Measurements from ENCODE around the gene PTPRG.

The PTPRG gene

DNA sequence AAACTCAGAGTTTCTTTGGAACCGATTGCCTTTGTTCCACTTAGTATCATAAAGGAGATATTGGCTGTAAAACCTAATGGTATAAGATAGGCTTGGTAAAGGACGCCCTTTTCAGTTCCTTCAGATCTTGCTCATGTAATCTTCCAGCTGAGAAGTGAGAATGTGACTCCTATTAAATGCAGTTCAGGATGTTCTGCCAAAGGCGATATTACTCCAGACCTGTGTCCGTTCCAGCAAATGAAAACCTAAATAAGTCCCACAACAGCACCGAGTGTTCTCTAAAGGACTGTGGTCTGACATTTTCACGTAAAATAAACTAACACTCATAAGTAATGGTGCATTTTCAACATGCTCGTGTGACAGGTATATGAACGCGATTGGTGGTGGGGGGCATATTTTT lies 535.8 kb downstream of the PTPRG start:
- DNase-seq: no peak

DNA sequence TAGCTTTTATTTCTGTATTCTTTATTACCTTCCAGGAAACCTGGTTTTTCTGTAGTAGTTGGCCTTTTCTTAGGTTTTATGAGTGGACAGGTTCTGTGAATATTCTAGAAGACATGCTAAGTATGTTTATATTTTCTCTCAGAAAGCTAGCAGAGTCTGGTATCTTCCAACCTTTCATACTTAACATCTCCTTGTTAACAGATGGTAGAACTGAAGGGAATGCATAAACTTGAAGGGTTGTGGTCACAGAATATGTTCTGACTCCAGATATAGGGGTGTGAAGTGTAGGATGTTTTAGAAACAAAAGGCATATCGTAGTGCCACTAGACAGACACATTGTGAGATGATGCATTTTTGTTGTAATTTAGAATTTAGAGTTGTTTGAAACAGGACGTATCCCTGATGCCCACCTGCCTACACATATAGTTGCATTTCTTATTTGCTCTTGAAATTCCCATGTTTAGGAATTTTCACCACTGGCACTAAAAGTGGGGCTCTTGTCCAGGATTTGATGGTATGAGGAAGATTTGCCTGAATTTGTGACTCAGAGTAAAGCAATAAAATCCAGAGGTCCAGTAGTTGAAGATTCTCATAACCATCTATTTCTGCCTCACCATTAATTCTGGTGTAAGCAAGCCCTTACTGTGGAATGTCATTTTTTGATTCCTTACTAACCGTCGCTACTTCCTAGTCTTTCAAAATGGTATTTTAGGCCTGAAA lies 537.4 kb downstream of the PTPRG start:
- no peak for DNase-seq

DNA sequence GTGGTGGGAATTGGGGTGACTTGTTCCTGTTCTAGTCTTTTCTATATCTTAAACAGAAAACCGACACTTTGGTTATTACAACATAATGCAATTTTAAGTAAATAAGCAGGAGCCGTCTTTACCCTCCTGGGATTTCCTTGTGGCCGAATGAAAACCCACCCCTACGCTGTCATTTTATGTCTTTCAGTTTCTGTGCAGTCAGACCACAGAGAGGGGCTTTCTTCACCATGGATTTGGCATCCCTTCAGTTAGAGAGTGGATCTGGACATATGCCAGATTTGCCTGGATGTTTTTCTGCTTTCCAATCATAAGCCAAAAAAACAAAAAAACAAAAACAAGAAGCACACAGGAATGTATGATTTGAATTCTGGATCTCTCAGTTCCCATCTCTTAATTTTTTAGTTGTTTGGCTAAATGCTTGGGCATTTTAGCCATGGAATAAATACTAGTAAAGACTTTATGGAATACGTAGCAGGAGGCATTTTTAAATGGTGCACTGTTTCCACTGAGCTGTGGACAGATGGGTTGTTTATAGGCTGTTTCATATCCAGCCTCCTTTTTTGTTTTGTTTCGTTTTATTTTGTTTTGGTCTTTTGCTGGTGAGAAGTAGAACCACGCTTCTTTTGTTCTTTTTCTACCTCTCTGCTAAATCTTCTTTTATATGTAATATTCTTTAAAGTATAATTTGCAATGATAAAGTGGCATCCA lies 539.1 kb downstream of the PTPRG start:
- no peak for DNase-seq

DNA sequence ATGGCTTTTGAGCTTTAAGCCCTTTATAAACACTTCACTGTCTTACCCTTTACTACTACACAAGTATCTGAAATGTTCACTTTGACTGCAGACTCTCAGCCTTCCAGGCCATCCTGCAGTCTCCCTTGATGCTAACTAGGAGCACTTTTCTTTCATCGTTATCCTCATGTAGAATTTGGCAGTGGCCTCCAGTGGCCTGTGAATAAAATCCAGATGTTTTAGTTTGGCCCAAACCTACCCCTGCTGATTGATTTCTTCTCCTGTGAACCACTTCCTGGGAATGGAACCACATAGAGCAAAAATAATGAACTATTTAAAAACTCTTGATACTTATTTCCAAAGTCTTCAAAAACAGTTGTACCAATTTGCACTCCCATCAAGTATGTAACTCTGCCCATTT lies 540.1 kb downstream of the PTPRG start:
- DNase-seq: no peak

DNA sequence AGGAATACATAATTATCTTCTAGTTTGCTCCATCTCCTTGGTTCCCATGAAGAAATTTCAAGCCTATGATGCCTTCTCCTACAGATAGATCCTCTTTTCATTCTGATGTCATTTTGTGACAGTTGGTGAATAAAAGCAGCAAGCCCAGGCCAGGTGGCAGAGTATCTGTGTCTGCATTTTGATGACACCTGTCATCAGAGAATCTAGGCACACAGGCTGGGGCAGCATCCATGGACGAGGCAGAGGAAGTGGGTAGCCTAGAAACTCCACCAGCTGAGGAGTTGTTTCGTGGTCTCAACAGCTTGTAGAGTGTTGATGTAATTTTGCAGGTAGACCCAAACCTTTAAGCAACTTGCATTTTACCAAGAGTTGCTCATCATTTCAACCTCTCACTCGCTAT lies 542.2 kb downstream of the PTPRG start:
- DNase-seq: no peak

DNA sequence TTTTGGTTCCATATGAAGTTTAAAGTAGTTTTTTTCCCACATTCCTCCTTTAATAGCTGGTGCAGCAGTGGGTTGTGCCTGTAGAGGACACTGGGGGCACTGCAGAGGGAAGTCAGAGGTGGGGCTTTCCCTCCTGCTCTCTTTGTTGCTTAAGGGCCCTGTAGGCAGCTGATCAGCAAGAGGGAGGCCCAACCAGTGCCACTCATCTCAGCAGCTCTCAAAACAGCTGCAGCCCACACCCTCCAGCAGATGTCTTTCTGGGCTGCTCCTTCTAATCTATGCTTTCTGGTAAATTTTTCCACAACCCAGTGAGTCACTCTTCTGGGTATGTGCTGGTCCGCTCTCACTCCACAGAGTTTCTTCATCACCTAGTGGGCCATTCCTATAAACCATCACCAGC lies 548.2 kb downstream of the PTPRG start:
- DNase-seq: no peak

DNA sequence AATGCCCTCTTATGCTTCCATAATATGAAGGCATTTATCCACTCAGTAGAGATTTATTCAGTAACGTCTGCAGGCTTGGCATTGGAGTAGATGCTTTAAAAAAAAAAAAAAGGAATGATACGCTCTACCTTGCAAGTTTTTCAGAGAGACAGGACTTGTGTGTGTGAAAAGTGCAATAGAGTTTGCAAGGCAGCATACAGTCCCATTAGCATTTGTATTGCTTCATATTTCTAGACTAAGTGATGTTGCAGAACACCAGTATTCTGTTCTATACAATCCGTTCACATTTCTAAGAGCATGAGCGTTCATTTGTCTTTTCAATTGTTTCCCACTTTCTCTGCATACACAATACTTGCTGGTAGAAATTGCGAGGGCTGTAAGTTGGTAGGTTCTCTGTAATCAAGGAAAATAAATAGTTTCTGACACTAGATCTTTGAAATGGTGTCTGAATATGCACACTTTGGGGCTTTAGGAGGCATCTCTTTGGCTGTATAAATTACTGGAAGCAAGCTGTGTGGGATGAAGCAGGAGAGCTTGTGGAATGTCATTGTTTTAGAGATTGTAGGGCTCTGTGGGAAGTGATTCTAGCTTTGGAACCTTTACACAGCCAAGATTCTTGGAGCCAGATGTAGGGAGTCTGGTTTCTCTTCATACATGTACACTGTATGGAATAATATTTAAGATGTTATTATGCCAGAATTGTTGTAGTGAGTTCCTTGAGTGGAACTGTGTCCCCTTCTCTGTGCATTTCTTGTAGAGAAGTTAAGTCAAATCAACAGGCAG lies 549.3 kb downstream of the PTPRG start:
- no peak for DNase-seq

DNA sequence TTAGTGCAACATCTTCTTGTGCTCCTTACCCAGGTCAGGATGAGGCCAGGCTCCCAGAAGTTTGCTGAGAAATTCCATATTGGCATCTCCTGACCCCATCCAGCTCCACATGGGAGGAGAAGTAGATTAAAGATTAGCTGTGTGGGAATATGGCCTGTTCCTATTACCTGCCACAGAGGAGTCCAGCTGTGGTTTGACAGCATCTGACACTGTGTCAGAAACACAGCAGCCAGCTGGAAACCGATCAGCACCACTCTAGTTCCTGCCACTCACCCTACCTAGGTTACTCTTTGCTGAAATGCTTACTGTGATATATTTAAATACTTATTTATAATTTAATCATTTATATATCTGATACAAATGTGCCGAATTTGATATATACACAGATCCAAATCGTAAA lies 551.7 kb downstream of the PTPRG start:
- DNase-seq: no peak

DNA sequence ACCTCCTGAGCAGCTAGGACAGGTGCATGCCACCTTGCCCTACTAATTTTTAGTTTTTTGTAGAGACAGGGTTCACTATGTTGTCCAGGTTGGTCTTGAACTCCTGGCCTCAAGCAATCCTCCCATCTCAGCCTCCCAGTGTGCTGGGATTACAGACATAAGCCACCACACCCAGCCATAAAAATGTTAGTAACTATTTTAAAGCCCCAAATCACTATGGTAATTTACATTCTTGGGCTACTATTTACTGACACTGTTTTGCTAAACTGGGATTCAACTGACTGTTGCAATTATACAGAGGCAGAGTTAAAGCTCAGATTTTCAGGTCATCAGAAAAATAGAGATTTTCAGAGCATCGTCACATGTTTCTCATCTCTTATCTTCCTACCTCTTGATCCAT lies 553.4 kb downstream of the PTPRG start:
- no peak for DNase-seq

DNA sequence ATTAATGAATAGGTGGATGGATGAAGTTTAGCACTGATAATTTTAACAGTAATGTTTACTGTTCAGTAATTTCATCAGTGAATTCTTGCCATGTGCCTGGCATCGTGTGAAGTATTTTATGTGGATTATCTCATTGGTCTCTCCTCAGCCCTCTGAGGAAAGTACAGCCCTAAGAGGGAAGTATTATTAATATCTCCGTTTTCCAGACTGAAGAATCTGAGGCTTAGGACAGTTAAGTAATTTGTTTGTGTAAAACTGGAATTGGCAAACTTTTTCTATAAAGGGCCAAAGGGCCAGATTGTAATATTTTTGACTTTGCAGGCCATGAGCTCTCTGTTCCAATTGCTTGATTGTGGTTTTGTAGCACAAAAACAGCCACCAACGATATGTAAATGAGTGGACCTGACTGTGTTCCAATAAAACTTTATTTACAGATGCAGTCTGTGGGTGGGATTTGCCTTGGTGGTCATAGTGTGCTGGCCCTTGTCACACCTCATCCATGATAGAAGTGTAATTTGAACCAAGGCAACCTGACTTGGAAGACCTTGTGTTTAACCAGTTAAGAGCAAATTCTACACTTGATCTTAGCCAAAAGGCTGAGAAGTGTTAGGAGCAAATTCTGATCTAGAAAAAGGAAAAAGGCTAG lies 556.7 kb downstream of the PTPRG start:
- DNase-seq: no peak

DNA sequence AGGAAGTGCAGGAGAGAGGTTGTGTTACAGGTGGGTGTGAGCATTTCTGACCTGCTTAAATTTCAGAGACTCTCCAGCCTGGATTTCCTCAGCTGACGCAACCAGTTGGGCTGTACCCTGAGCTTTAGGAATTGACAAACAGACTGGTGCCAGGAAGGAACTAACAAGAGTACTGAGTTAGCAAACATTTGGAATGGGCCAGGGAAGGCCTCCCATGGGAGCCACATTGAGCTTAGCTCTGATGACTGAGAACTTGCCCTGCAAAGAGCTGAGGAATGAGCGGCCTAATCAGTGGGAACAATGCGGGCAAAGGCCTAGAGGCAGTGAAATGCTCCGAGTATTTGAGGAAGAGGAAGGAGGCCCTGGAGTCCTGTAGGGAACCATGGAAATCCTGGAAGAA lies 557.8 kb downstream of the PTPRG start:
- no peak for DNase-seq

DNA sequence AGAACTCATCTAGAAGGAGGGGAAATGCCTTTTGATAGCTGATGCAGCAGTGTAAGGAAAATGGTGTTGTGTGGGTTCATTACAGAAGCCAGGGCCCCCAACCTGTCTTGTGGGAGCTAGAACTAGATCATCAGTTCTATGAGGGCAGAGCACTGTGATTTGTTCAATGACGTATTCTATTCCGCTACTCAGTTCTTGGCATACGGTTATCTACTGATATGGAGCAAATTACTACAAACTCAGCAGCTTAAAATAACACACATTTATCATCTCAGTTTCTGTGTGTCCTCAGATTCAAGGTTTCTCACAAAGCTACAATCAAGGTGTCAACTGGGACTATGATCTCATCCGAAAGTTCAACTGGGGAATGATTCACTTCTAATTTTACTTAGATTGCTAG lies 561.4 kb downstream of the PTPRG start:
- no peak for DNase-seq

DNA sequence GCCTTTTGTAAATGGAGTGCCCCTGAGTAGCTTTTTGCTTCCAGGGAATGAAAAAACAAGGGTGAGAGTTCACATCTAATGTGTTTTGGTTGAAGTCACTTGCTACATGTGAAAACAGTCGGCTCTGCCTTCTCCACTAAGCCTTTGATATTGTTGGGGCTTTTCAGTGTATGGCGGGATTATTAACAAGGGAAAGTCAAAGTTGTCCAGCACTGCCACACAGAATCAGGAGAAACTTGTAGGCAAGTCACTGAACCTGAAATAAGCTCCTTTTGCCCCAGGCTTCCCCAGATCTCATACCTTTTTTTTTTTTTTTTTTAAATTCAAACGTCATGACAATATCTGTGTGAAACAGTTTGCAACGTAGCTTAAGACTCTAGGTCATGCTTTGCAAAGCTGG lies 564.0 kb downstream of the PTPRG start:
- DNase-seq: no peak

DNA sequence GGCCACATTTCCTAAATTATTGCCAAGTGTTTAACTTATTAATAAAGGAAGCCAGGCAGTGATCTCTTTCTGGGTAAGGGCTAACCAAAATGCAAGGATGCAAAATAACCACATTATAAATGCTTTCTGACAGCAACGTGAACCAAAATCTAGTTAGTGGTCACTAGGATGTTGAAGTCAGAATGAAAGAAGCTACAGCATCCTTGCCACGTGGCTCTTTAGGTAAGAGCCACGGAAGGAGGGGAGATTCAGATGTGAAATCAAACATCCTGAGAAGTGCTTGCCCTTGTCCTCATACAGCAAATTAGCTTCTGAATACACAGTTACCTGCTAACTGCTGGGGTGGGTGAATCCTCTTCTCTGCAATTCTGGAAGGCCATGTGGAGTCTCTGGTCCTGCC lies 565.7 kb downstream of the PTPRG start:
- DNase-seq: no peak

DNA sequence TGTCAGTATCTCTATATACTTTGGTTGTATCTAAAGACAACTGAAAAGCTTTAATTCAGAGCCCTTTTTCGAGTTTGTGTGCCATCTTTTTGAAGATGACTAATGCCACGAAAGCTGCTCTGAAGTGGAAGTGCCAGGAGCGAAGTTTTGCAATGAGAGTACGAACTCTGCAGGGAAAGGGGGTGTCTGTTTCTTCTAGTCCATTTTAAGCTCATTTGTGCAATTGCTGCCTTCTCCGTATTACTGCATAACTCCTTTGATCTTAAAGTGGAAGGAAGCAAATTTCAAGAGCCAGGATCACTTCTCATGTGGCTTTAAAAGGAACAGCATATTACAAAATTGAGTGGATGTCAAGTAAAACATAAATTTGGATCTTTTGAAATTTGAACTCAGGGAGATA lies 566.7 kb downstream of the PTPRG start:
- DNase-seq: no peak

DNA sequence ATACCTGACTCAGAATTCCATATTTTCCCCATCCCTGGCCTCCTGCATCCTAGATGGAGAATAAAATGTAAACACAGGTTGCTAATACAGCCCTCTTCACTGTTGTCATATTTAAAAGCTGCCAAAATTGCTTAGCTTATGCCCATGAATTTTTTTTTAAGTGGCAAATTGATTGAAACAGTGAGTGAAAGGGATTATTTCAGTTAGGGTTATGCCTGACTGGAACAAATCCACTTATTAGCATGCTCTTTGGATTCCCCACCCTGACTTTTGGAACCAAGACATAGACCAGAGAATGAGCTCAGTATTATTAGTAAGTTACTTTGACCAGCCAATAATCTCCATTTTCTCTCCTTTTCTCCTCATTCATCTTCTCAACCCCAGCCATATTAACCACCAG lies 567.3 kb downstream of the PTPRG start:
- DNase-seq: no peak

DNA sequence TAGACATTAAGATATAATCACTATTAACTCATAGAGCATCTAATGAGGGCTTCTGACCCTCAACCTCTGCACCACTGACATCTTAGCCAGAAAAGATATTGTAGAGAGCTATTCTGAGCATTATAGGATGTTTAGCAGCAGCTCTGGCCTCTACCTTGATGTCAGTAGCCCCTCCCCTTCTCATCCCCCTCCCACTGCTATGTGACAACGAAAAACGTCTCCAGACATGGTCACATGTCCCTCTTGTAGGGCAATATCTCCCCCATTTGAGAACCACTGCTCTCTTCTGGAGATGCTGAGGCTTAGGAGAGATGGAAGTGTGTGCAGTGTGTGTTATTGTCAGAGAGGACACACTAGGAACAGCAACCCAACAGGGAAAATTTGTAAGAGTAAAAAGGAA lies 569.7 kb downstream of the PTPRG start:
- DNase-seq: no peak

DNA sequence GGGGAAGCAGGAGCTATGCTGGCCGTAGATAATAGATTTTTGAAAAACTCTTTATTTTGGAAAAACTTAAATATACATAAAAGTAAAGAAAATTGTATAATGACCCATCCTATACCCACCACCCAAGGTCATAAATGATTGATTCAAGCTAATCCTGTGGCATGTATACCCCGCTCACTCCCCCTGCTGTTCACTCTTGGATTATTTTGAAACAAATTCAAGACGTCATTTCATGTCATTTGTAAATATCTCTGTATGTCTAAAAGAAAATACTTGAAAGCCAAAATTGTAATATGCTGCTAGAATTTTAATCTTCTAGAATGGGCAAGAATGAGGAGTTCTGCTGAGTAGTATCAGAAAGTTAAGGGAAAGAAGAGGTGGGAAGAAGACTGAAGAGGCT lies 570.2 kb downstream of the PTPRG start:
- no peak for DNase-seq

DNA sequence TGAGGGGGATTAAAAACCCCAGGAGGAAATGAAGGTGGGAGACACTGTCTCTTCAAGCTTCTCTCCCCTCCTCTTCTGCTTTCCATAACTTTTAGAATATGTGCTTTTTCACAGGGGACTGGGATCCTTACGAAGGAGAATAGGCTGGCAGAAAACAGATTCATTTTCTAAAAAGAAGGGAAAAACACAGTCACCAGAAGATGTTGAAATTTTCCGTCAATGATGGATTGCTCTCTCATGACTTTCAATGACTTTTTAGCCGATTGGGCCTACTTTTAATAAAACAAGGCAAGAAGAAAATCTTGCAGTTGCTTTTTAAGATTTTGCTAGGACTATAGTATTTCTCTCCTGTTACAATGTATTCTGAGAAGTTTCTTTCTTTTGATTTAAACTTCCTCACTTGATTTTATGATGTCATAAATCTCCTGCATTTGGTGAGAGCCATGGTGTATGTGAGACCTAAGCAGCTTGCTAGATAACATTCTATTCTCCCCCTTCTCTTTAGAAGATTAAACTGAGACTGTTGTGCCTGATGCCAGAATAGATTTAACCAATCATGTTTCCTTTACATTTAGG lies 570.7 kb downstream of the PTPRG start:
- no peak for DNase-seq

DNA sequence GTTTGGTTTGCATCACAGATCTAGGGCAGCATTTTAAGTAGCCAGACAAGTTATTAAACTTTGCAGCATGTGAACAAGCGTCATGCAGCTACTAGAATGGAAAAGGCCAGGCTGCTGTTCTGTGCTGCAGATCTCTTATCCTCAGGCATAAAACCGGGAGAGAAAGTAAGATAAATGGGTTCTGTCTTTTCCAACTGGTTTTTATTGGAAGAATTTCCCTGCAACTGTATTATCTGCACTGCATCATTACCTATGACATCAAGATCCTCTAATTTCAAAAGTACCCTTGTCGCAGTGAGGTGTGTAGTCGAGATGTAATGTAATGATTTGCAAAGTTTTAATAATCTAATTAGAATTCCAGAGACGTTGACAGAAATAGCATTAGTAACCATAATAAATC lies 571.6 kb downstream of the PTPRG start:
- DNase-seq: no peak

DNA sequence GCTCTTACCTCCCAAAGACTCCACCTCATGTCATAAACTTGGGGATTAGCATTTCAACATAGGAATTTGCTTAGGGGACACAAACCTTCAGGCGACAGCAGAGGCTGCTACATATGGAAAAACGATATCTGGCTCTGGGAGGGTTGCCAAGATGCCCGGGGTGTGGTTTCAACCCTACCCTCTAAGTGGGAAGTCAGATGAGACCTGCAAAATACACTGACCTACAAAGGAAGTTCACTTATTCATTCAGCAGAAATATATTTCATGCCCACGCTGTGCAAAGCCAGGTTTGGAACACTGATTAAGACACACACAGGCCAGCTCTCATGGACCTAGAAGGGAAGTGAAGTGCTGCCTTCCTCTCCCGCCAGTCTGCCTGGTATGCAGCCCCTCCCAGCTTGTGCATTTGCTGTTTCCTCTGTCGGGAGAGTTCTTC lies 572.7 kb downstream of the PTPRG start:
- DNase-seq: no peak

DNA sequence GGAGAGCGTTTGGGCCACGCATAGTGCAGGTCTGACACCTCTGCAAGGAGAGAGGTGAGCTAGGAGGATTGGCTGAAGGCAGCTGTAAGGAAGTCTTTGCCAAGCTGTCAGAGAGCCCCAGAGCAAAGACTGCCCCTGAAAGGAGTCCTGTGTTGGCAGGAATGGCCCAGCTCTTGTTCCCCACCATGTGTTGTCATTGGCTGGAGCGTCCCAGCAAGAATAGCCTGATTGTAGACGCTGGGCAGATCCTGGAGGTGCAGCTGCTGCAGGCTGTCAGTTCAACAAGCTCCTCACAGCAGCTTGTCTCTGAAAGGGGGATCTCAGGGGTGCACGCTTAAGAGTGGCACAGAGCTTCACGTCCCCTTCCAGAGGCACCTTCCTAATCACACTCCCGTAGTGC lies 574.4 kb downstream of the PTPRG start:
- no peak for DNase-seq

DNA sequence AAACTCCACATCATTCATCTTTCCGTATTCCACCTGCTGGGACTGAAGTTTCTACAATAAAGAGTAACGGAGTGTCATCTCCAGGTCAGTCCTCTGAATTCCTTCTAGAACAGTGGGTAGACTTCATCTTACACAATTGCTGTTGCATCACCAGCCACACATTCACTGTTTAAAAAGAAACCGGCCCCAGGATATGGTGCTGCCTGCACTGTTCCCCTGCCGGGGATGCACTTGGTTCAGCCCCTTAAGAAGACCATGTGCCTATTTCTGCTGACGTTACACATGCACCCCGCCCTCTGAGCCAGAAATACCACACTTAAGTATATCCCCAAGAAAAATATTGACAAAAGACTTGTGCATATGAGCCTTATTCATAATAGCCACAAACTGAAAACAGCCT lies 578.6 kb downstream of the PTPRG start:
- DNase-seq: no peak
